ENCODE results near the gene BDP1. TPM values are rescaled to one million over a fixed set of nuclear protein-coding genes. Genes with fewer than 3 reads are reported as not detected.
"Not testable (repeated sequence)": the region's sequence is repeated elsewhere in the genome, so short reads cannot be mapped to it uniquely, and the experiment has no call there.

BDP1 gene, protein sequence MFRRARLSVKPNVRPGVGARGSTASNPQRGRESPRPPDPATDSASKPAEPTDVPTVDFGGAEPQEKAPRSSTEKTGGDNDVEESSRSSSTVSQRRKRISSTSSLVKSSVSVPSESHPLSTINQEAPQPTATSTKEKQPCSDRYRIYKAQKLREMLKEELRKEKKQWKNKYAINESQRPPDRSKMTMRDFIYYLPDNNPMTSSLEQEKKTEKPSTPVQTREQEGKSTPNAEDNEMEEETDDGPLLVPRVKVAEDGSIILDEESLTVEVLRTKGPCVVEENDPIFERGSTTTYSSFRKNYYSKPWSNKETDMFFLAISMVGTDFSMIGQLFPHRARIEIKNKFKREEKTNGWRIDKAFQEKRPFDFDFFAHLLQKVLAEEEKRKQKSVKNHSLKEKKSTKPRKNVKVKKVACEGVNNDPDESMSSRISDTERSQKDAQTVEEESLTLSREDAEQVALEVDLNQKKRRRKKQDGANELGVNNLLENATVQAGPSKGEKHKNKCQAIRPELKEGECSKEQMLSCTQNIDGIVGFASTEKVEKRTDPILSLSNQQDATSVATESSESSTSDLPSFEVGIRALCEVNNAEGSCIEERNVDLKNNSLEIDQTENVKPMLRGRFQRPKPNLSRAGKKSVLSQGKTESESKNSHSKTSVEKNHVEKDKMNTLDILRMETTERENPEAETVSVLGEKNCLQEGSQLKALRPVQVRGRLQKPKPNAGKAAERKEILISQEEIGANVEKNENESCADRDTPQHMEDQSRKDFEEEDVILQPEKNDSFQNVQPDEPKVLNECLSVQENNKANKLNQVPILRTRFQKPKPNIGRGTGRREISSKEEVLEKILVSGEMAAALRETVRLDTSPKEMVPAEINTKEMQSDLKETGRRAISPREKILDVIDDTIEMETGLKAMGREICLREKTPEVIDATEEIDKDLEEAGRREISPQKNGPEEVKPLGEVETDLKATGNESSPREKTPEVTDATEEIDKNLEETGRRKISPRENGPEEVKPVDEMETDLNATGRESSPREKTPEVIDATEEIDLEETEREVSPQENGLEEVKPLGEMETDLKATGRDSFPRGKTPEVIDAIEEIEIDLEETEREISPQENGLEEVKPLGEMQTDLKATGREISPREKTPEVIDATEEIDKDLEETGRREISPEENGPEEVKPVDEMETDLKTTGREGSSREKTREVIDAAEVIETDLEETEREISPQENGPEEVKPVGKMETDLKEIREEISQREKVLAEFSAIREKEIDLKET (N-terminal part only)
- total RNA-seq (10 to 100 TPM; 14.9 to 19.6 (median 17.1) TPM), polyA plus RNA-seq (10 to 100 TPM in 1 of 2 donors, 1 to 10 TPM in 1; 5.3 to 19.8 TPM)
- long read RNA-seq, donor 1, partial matches to known transcripts: 17 of 18 reads
- long read RNA-seq, donor 1, other reads (novel, unspliced or antisense): 1 of 18 reads
- long read RNA-seq, donor 2, partial matches to known transcripts: 10 of 11 reads
- long read RNA-seq, donor 2, other reads (novel, unspliced or antisense): 1 of 11 reads
- long read RNA-seq, donor 3, partial matches to known transcripts: 12 of 17 reads
- long read RNA-seq, donor 3, other reads (novel, unspliced or antisense): 5 of 17 reads

DNA sequence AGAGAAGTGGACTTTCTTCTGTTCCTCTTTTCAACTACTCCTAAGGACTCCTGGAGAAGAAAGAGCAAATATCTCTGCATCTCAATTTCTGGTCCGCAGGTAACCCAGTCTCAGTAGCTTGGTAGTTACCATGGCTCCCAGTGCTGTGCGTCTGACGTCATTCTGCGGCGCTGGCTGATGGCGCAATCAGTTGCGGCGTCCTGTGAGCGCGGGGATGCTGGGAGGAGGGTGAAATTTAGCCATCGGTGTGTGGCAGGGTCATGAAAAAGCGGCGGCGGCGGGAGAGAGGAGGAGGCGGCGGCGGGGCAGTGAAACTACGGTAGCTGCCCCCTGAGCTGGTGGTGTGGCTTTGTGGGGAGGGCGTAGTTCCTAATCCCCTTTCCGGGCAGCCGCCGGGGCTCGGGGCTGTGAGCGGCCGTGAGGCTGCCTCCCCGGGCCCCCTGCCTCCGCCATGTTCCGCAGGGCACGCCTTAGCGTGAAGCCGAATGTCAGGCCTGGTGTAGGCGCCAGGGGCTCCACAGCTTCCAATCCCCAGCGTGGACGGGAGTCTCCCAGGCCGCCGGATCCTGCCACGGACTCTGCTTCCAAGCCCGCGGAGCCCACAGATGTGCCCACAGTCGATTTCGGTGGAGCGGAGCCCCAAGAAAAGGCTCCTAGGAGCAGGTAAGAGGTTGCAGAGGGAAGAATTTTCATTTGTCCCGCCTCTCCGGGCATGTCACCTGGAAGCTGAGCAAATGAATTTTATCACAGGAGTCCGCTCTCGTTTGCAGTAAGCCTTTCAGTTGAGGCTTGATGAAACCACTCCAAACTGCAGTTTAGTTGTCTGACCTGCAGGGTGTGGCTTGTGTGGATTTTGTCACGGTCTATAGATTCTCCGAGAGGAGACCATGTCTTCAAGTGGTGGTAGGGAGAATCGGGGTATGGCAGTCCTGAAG is at the start of gene BDP1:
TSS of gene BDP1 (plus strand) at position 225 of the 935 bp plus-strand sequence. CDS start at position 452, 227 bp downstream.
- 0 to 1% methylated on average over 47 to 50 of the region's 50 CpGs for whole genome bisulfite sequencing, 2 donors
- DNase-seq (peak; percentile 97 to 98), ATAC-seq (peak; percentile 97 to 100 (median 98))
- Histone ChIP-seq H3K4me1 (peaks cover 0 to 31% (median 23%) of the 10 kb centered on the region in 9 donors), H3K4me3 (peak within 1 kb of the TSS; percentile 50 to 99 (median 88)), H3K36me3 (peaks cover 0 to 24% (median 20%) of the 10 kb centered on the region in 9 donors), H3K27ac (peak within 1 kb of the TSS; percentile 64 to 96 (median 90)), H3K9me3 (no peaks in the 10 kb centered on the region), H3K27me3 (peaks cover 0 to 13% (median 4%) of the 10 kb centered on the region in 7 donors)
- intact Hi-C loops (cut with DNase I): no loop called here
- TF ChIP-seq, protein P1, sequence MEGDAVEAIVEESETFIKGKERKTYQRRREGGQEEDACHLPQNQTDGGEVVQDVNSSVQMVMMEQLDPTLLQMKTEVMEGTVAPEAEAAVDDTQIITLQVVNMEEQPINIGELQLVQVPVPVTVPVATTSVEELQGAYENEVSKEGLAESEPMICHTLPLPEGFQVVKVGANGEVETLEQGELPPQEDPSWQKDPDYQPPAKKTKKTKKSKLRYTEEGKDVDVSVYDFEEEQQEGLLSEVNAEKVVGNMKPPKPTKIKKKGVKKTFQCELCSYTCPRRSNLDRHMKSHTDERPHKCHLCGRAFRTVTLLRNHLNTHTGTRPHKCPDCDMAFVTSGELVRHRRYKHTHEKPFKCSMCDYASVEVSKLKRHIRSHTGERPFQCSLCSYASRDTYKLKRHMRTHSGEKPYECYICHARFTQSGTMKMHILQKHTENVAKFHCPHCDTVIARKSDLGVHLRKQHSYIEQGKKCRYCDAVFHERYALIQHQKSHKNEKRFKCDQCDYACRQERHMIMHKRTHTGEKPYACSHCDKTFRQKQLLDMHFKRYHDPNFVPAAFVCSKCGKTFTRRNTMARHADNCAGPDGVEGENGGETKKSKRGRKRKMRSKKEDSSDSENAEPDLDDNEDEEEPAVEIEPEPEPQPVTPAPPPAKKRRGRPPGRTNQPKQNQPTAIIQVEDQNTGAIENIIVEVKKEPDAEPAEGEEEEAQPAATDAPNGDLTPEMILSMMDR (IDR thresholded peaks at IDR 0.05): peak in 4 of 9 donors; percentile 7 to 33 (median 24)

DNA sequence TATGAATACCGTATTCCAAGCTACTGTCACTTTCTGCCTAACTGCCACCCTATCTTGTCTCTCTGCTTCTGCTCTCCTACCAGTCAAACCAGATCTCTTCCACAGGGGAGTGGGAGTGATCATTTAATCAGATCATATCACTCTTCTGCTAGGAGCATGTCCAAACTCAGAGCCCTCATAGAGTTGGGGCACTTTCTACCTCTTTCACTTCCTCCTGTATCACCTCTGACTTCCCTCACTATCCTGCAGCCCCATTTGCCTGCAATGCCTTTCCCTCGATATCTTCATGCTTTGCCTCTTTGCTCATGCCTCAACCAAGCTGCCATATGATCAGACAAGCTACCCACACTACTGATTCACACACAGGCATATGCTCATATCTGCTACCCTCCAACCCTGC is 45.4 kb upstream of the BDP1 start:
- H3K27ac ChIP-seq; DNase-seq; H3K4me3 ChIP-seq; H3K9me3 ChIP-seq; ATAC-seq; H3K4me1 ChIP-seq; H3K36me3 ChIP-seq; intact Hi-C loops (cut with DNase I): not testable (repeated sequence)
- WGBS, 2 donors: 63 to 67% methylated on average over 2 of the region's 2 CpGs
- peaks cover 0 to 21% (median 3%) of the 10 kb centered on the region in 7 donors for H3K27me3 ChIP-seq

DNA sequence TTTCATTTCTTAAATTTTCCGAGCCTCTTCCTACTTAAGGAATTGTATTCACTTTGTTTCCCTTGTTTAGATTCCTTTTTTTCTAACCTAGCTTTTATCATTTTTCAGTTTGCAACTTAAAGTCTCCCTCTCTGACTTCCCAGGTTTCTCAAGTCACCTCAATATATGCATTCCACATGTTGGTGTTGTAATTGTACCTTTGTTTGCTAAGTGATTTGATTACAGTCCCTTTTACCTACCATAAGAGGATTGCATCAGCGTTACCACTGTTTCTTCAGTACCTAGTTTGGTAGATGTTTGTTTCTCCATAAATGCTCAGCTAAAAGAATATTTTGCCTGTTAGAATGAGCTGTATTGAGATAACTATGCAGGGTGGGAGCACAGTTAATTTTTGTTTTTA is 39.8 kb upstream of the BDP1 start:
- H3K36me3 ChIP-seq; H3K4me1 ChIP-seq; intact Hi-C loops (cut with DNase I); H3K4me3 ChIP-seq; H3K9me3 ChIP-seq; ATAC-seq; DNase-seq; H3K27ac ChIP-seq: not testable (repeated sequence)
- WGBS, 2 donors: 84 to 92% methylated on average over 1 of the region's 2 CpGs
- H3K27me3 ChIP-seq: peaks cover 0 to 25% (median 6%) of the 10 kb centered on the region in 7 donors

DNA sequence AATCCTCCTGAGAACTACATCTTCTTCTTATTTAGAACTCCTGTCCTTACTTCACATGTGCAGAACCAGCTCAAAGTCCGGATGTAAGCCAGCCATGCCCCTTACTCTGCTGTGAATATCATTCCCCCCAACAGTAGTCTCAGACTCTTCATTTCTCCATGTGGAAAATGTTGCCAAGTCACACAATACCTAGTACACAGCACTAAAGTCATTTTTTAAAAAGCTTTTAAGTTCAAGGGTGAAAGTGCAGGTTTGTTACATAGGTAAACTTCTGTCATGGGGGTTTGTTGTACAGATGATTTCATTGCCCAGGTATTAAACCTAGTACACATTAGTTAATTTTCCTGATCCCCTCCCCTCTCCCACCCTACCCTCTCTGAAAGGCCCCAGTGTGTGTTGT is 37.4 kb upstream of the BDP1 start:
- intact Hi-C loops (cut with DNase I); H3K27ac ChIP-seq; ATAC-seq; H3K36me3 ChIP-seq; DNase-seq; H3K4me3 ChIP-seq; H3K4me1 ChIP-seq; H3K9me3 ChIP-seq: not testable (repeated sequence)
- H3K27me3 ChIP-seq: peaks cover 0 to 26% (median 6%) of the 10 kb centered on the region in 7 donors
- WGBS, 2 donors: 84 to 85% methylated on average over 1 of the region's 1 CpG

DNA sequence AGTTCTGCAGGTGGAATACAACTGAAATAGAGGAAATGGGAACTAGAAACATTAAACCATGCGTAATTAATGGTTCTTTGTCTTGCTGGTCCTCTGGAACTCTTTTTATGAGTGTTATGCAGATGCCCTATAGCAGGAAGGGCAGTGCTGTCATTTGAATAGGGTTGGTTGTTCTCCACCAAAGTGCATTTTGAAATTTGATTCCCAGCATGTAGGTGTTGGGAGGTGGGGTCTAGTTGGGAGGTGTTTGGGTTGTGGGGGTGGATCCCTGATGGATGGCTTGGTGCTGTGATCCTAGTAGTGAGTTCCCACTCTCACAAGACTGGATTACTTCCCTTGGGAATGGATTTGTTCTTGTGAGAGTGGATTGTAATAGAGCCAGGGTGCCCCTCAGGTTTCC is 34.2 kb upstream of the BDP1 start:
- intact Hi-C loops (cut with DNase I); ATAC-seq: not testable (repeated sequence)
- WGBS, 2 donors: 34 to 75% methylated on average over 1 of the region's 1 CpG

DNA sequence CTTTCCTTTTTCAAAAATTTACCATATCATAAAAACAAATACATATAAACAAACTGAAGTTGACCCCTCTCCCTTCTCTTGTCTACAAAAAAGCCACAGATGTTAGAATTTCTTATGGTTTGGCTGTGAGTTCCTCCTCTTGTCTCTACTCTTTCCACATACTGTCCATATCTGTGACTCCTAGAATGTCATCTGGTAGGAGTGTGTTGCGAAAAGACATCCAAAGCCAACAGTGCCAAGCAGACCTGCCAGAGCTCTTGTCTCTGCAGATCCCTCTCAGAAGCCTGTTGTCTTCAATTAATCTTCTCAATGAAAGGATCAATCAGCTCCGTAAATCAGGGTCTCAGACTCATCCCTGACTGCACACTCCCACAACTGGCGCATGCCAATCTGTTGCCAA is 31.6 kb upstream of the BDP1 start:
- H3K36me3 ChIP-seq; H3K4me3 ChIP-seq; intact Hi-C loops (cut with DNase I); H3K9me3 ChIP-seq; H3K4me1 ChIP-seq; DNase-seq; H3K27ac ChIP-seq: not testable (repeated sequence)
- ATAC-seq: peak in 2 of 8 donors; percentile 41 to 68
- 81 to 84% methylated on average over 3 of the region's 3 CpGs for WGBS, 2 donors
- H3K27me3 ChIP-seq: peaks cover 0 to 12% (median 5%) of the 10 kb centered on the region in 7 donors

More for the DNA sequence above, 34.2 kb upstream of the BDP1 start:
- not testable (repeated sequence) for H3K4me3 ChIP-seq, H3K9me3 ChIP-seq, H3K4me1 ChIP-seq, H3K27ac ChIP-seq, H3K36me3 ChIP-seq, DNase-seq
- H3K27me3 ChIP-seq: peaks cover 0 to 26% (median 6%) of the 10 kb centered on the region in 7 donors

DNA sequence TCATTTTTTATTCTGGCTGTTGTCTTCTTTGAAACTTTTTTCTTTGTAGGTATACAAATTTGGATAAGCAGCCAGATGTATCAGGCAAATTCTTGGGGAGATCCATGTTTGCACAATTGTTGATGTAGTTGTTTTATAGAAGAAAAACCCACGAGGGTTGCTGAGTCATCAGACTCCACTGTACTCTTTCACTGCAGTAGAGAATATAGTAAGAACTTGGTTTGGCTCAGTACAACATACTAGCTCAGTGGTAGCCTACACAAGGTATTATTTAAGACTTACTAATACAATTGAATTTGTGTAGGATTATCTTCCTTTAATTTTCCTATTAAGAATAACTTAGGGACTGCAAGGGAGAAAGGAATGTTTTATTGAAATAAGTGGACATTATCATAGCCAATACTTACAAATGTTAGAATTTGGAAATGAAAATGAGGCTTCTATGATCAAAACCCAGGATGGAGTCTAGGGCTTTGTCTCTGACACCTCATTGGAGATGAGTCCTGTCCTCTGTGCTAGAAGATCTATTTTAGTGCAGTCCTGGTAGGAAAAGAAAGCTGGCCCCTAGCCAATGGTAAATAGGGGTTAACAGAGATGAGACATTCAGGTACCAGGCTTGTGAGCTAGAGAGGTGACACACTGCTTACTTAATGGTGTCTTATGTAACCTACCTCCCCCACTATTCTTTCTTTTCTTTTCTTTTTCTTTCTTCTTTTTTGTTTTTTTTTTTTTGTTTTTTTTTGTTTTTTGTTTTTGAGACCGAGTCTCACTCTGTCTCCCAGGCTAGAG is 28.6 kb upstream of the BDP1 start:
- H3K4me1 ChIP-seq; H3K27ac ChIP-seq; H3K36me3 ChIP-seq; DNase-seq; ATAC-seq; H3K4me3 ChIP-seq; H3K27me3 ChIP-seq; H3K9me3 ChIP-seq; intact Hi-C loops (cut with DNase I): not testable (repeated sequence)
- 63% methylated on average over 2 of the region's 2 CpGs for WGBS, 2 donors

All from heart right ventricle (tissue), 16 donors.